Smooth muscle cell of the brain vasculature (primary cell): ENCODE data around the gene MAT1A.
"Not testable (repeated sequence)": the region's sequence is repeated elsewhere in the genome, so short reads cannot be mapped to it uniquely, and the experiment has no call there.

Experiments used
- DNase-seq: peaks from one replicate; pipeline ENCODE4 v3.0.0-alpha.2; 2012; ENCODE audit warnings: low read depth, low spot score

MAT1A gene

DNA sequence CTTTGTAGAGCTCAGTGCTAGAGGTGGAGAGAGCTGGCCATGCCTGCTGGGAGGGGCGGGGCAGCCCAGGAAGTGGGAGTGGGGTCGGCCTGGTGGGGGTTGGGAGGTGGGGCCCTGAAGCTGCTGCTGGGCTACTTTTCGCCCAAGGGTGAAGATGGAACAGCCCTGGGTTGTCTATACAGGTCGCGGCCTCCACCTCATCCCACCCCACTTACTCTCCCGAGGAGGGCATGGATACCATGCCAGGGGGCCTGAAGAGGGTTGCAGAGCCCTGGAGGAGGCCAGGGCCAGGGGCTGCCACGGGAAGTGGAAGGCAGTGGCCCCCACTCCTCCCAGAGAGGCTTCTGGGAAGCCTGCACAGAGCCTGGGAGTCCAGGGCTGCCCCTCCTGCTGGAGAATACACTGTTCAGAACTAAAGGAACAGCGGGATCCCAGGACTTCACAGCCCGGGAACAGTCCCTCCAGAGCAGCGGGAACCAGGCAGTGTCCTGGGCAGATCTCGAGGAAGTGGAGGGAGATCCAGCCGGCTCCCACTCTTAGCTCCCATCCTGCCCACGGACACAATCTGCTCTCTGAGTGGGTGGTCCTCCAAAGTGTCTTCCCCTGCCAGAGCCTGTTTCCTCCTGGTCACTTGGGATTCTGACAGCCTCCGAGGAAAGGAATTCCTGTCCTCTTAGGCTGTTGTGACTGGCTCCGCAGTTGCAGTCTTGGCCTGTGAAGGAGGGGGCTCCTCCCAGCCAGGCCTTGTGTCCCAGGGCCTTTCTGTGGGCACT lies 23.5 kb downstream of the MAT1A start:
- DNase-seq: no peak

DNA sequence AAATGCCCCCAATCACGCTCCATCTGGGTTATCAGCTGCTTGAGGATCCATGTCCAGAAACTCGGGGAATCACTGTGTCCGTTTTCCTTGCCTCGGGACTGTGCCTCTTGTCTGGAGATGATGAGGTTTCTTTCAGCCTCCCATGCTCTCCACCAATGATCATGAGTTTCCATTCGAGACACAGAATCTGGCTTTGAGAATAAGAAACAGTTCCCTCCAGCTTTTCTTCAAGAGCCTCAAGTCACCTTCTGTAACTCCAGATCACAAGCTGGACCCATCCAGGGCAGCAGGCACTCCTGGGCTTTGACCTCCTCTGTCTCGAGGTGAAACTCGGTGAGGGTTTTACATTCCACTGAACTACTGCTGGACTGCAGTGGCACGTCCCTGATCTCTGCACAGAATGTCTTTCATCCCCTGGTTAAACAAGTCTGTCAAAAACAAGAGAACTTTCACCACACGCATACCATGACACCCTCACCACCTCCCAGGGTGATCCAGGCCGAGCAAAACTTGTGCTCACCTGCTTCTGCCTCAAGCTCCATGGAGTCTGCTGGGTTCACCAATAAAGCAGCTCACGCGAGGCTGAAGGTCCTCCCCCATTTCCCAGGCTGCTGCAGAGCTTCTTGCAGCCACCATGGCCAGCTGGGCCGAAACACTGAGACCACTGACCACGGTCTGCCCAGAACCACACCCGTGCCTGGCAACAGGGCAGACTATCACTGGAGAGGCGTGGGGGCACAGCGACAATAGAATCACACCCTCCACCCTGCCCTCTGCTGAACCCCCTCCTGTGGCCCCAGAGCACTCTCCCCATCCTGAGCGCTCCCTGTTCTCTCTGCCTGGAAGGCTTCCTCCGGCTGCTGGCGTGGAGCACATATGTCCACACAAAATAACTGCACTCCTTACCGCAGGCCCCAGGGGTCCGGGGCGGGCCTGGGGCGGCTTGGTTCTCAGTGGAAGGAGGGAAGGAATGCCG lies 25.1 kb downstream of the MAT1A start:
- DNase-seq: no peak

DNA sequence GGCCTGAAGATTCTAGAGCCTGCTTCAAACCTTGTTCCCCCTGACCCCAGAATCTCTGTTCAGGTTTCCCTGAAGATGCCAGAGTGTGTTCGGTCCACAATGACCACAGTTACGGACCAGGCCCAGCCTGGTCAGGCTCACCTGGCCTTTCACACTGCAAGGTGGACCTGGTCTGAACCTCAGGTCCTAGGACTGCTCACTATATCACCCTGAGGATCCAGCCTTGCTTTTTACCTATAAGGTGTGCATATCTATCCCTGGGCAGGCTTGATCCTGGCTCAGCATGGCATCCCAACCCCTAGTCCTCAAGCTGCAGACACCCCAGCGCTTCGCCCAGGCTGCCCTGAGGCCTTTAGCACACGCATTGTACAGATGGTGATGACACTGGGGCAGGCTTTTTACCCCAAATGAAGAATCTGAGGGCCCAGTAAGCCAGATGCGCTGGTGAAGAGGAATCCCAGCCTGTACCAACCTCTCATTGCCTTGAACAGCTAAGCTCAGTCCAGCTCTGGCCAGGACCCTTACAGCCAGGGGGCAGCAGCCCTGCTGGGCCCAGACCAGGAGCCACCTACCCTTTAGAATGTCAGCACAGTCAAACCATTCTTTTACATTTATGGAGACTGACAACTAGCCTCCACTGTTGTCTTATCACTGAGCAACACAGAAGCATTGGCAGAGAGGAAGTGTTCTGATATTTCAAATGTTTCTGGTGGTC lies 28.0 kb downstream of the MAT1A start:
- DNase-seq: no peak

DNA sequence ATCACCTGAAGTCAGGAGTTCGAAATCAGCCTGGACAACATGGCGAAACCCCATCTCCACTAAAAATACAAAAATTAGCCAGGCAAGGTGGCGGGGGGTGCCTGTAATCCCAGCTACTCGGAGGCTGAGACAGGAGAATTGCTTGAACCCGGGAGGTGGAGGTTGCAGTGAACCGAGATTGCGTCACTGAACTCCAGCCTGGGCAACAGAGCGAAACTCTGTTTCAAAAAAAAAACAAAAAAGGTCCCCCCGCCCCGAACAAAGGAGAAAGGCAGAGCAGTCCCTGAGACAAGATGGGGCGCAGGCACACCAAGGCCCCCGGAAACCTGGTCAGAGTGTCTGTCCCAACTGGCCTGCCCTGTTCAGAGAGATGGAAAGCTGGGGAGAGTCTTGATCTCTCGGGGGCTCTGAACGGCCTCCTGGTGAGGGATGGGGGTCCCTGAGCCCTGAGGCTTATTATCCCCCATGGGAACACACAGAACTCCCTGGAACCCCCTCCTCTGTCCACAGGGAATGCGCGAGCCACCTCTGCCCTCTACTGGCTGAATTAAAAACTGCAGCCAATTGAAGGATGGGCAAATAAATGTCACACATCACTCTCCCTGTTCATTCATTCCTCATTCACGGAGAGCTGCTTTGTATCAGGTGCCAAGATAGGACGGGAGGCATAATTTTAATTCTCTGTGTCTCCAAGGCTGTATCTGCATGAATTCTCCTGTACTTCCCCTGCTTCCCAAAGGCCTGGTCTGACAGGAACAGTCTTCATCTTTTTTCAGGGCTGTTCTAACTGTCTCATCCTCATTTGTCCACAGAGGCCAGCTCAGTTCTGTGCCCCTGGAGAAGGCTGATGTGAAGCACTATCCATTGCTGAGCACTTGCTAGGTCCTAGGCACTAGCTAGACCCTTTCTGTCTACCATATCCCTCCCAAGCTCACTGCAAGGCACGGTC lies 28.9 kb downstream of the MAT1A start:
- DNase-seq: no peak

- no peak for DNase-seq
Observed at GRCh38 chr10:80259405-80259871, 30.0 kb downstream of the MAT1A start.

DNA sequence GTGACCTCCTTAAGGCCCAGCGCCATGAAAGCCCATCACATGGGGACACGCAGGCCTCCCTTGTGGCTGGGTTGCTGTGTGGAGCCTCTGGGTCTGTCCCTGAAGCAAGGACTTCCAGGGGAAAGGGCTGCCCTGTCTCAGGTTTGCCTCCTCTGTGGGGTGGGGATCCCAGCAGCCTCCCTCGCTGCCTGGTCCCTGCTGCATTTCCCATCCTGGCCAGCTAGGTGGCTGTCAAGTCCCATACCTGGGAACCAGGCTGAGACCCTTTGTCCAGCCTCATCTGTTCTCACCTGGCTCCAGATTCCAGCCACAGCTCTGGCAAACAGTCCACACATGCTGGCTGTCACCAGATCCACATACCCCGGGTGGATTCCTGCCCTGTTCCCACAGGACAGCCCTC lies 32.7 kb downstream of the MAT1A start:
- DNase-seq: not testable (repeated sequence)

DNA sequence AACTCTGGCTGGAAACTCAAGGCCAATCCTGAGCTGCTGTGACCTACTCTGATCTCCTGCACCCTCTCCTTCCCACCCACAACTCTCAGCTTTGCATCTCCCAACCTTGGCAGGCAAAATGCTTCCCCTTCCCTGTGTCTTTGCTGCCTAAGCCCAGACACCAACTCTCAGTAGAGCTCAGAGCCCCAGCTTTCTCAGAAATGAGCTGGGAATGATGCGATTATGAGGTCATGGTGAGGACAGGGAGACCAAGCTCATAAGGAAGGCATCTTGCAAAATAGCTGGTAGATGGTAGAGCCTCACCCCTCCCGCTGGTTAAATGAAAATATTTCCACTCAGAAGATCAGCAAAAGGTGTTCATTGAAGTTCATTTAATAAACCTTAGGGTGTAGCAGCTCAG lies 34.7 kb downstream of the MAT1A start:
- DNase-seq: not testable (repeated sequence)

GRCh38 chr10:80253963-80254271 lies 35.5 kb downstream of the MAT1A start:
- DNase-seq: not testable (repeated sequence)

GRCh38 chr10:80253266-80253962 lies 36.0 kb downstream of the MAT1A start:
- DNase-seq: no peak

DNA sequence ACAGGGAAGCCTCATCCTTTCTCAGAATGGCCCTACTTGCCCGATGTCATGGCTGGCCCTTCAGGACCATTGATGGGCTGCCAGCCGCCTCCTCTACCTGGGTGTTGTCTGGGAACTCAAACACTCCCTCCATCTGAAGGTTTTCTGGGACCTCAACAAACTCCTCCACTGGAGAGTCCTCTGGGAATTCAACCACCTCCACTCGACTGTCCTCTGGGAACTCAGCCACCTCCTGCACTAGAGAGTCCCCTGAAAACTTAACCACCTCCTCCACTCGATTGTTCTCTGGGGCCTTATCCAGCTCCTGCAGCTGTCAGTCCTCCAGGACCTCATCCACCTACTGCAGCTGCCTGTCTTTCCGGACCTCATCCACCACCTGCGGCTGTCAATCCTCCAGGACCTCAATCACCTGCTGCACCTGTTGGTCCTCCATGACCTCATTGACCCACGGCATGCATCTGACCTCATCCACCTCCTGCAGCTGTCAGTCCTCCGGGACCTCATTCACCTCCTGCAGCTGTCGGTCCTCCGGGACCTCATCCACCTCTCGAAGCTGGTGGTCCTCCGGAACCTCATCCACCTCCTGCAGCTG lies 37.1 kb downstream of the MAT1A start:
- no peak for DNase-seq

- not testable (repeated sequence) for DNase-seq
Observed at GRCh38 chr10:80251703-80252280, 37.7 kb downstream of the MAT1A start.

DNA sequence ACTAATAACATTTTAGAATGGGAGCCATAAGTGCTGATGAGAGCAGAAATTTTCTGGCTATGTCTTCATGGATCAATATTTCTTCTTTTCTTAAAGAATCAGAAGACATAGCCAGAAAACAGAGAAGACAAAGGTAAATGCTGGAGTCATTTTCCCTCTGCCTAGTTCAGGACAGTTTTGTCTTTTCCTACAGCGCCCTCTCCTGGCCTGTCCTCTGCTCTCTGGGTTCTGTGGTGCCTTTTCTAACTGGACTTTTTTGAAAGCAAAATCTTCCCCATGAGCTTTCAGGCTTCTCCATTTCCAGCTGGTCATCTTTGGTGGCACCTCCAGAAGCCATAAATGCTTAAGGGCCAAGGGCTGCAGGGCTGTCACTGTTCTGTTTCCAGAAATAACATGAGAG lies 39.1 kb downstream of the MAT1A start:
- DNase-seq: not testable (repeated sequence)

DNA sequence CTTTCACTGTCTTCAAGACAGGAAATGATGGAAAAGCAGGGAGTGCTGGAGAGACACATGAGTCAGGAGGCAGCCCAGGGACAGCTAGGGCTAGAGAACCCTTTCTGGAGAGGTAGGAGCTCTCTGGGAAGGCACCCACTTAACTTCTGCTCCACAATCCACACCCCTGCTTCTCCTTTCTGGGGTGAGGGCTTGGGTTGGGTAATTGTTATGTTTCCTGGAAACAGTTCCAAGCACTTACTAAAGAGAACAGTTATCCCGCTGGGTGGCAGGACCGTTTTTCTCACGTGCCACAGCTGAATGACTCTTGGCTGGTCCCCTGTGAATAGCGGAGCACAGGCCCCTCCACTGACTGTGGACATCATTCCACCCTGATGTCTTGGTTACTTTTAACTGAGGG lies 39.6 kb downstream of the MAT1A start:
- DNase-seq: not testable (repeated sequence)

DNA sequence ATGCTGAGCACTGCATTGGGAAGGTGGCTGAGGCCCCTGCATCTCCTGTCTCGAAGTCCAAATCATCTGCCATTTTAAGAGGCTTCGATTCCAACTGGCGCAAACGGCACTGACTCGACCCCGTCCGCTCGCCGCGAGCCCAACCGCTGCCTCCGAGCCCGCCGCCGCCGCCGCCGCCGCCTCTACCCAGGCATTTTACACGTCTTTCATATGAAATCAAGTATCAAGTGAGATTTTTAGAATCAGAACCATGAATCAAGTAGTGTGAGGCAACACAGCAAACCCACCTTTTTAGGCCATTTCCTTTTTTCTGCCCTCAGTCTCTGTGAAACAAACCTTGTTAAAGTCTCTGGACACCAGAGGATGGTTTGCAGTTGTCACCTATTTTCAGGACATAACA lies 41.8 kb downstream of the MAT1A start:
- DNase-seq: not testable (repeated sequence)

DNA sequence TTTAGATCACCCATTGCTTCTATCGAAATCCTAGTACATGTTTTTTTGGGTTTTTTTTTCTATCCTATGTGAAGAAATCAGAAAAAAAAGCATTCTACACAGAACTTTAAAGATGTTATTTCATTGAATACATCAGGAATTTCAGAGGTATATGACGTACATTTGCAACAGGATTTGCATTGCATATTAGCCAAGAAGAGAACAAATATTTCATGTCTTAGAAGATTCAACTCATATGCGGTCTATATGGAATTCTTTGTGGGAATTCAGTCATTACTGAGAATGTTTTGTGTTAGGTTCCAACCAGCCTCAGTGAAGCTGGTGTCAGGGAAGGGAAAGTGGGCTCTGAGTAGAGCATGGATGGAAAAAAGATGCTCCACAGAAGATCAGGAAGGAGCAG lies 45.1 kb downstream of the MAT1A start:
- not testable (repeated sequence) for DNase-seq

- DNase-seq: not testable (repeated sequence)
Observed at GRCh38 chr10:80242341-80242740, 47.1 kb downstream of the MAT1A start.

- not testable (repeated sequence) for DNase-seq
Observed at GRCh38 chr10:80236457-80236856, 53.0 kb downstream of the MAT1A start.

DNA sequence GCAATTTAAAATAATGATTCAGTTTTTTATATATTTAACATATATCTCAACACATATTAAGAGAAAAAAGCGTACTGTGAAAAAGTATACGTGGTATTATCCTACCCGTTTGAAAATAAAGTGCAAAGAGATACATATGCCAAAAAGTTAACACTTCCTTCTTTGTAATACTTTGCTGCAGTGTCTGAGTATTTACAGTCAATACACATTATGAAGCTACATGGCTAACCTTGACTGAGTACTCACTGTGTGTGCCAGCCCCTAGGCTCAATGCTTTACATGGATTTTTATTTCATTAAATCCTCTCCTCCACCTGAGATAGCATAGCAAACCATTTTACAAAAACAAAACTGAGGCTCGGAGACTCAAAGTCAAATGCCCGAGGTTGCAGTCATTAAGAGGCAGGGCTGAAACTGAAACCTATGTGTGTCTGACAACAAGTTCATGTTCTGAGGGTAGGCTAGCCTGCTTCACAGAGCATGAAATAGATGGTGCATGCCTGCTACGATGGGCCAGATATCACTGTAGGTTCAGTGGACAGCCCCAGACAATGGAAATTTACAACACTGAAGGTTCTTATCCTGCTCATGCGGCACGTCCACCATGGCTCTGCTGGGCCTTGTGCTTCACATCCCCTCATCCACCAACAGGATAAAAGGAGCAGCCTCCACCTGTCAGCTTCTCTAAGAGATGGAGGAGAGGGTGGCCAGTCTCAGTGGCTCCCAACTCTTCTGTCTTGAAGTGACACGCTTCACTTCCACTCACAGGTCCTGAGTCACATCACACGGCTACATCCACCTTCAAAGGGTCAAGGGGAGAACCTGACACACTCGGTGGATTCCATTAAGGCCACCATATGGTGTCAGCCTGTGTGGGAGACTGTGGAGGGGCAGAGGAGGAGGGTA lies 54.9 kb downstream of the MAT1A start:
- not testable (repeated sequence) for DNase-seq
